IMR-90 (cell line): ENCODE data around the gene ELL.

Experiments used
- CEBPB ChIP-seq: IDR thresholded peaks from 2 replicates; pipeline ENCODE4 v1.6.1; 2012; ENCODE audit warnings: low read depth, low read length, improper control_type of control experiment
- CTCF ChIP-seq: conservative IDR thresholded peaks from 2 replicates; pipeline ENCODE4 v1.5.1; 2012; ENCODE audit warnings: mild to moderate bottlenecking, low read depth, low read length, improper control_type of control experiment
- FOS ChIP-seq: fragments of 150-350 bp; IDR thresholded peaks from 2 replicates; pipeline ENCODE4 v1.6.1; 2016; ENCODE audit warnings: low read depth, low read length
- MAFK ChIP-seq: IDR thresholded peaks from 2 replicates; pipeline ENCODE4 v1.6.1; 2012; ENCODE audit warnings: low read depth, low read length, improper control_type of control experiment
- POLR2A ChIP-seq: IDR thresholded peaks from 2 replicates; pipeline ENCODE4 v1.6.1; 2012; ENCODE audit warnings: mild to moderate bottlenecking, low read depth, low read length
- RAD21 ChIP-seq: IDR thresholded peaks from 2 replicates; pipeline ENCODE4 v1.6.1; 2012; ENCODE audit warnings: low read length, improper control_type of control experiment
- SMC3 ChIP-seq: fragments of 150-350 bp; IDR thresholded peaks from 2 replicates; pipeline ENCODE4 v1.6.1; 2016; ENCODE audit warnings: low read depth, mild to moderate bottlenecking, antibody characterized with exemption, low read length, moderate library complexity
- TF ChIP-seq, protein P1 (sequence below): fragments of 150-350 bp; IDR thresholded peaks from 2 replicates; pipeline ENCODE4 v1.6.1; 2016; ENCODE audit warnings: low read depth, mild to moderate bottlenecking, low read length, moderate library complexity, borderline replicate concordance
- TF ChIP-seq, protein P2 (sequence below): fragments of 150-350 bp; IDR thresholded peaks from 2 replicates; pipeline ENCODE4 v1.6.1; 2017; ENCODE audit warnings: mild to moderate bottlenecking, antibody characterized with exemption, low read length, low read depth

DNA sequence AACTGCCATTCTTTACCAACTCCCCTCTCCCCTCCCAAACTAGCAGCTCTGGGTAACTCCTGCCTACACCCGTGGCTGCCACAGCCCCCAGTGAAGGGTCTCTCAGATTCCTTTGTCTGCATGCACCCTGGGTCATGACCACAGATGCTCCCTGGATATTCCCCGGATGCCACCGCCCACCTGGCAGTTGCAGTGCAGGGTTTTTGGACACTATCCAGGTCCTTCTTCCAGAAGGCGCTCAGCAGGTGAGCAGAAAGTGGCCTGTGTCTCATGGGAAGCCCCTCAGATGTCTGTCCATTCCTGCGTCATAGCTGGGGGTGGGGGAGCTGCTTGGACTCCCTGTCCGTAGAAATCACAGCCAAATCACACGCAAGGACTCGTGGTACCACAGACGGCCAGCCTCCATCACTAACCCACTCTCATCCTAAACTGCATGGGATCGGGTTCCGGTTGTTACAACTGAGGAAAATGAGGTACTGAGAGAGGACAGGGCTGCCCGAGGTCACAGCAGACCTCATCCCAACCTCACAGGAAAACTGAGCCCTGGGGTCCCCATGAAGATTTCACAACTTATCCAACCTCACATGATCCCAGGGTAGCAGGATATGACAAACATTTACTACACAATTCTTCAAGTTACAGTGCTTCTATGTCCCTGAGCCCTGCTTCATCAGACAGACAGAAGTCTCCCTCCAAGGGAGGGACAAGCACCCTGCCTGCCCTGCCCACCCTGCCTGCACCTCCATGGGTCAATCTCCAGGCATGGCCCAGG, 38.6 kb downstream of the ELL start:
- TF ChIP-seq CTCF (no peak), POLR2A (no peak), SMC3 (no peak), RAD21 (no peak), FOS (no peak), MAFK (no peak), CEBPB (peak; percentile 20; the same call in 1 of the 2 replicates)
- TF ChIP-seq, protein P1, sequence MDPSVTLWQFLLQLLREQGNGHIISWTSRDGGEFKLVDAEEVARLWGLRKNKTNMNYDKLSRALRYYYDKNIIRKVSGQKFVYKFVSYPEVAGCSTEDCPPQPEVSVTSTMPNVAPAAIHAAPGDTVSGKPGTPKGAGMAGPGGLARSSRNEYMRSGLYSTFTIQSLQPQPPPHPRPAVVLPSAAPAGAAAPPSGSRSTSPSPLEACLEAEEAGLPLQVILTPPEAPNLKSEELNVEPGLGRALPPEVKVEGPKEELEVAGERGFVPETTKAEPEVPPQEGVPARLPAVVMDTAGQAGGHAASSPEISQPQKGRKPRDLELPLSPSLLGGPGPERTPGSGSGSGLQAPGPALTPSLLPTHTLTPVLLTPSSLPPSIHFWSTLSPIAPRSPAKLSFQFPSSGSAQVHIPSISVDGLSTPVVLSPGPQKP, result no peak
- TF ChIP-seq, protein P2, sequence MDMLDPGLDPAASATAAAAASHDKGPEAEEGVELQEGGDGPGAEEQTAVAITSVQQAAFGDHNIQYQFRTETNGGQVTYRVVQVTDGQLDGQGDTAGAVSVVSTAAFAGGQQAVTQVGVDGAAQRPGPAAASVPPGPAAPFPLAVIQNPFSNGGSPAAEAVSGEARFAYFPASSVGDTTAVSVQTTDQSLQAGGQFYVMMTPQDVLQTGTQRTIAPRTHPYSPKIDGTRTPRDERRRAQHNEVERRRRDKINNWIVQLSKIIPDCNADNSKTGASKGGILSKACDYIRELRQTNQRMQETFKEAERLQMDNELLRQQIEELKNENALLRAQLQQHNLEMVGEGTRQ, result no peak
